Esophagus squamous epithelium (tissue), 5 donors: ENCODE measurements around the gene BANP. TPM values are rescaled to one million over a fixed set of nuclear protein-coding genes. Genes with fewer than 3 reads are reported as not detected.
"Not testable (repeated sequence)": the region's sequence is repeated elsewhere in the genome, so short reads cannot be mapped to it uniquely, and the experiment has no call there.

ENCODE experiments used
- DNase-seq: peaks from one replicate; lab custom pipeline; 2025; lab: John Stamatoyannopoulos, UW
- H3K27ac ChIP-seq, 4 donors: fragments of 200-600 bp; sonication (generic); one replicate each; pipeline ENCODE4 v1.5.1; 2016 to 2019; ENCODE audit warnings: mild to moderate bottlenecking in 1 of 4
- H3K27me3 ChIP-seq, 4 donors: fragments of 200-600 bp; sonication (generic); 1 replicate in 3 of 4; 2 replicates in 1 of 4; pipeline versions ENCODE4 v1.5.1 to v1.6.0; 2017 to 2021; ENCODE audit warnings: antibody characterized with exemption in 1 of 4
- H3K36me3 ChIP-seq, 3 donors: fragments of 200-600 bp; sonication (generic); one replicate each; pipeline ENCODE4 v1.5.1; 2016 to 2019
- H3K4me1 ChIP-seq, 3 donors: fragments of 200-600 bp; sonication (generic); one replicate each; pipeline ENCODE4 v1.5.1; 2017 to 2019
- H3K4me3 ChIP-seq, 4 donors: fragments of 200-600 bp; sonication (generic); 1 replicate in 3 of 4; 2 replicates in 1 of 4; pipeline ENCODE4 v1.5.1; 2016 to 2019; ENCODE audit warnings: mild to moderate bottlenecking in 2 of 4, moderate library complexity in 1 of 4
- H3K9me3 ChIP-seq, 3 donors: fragments of 200-600 bp; sonication (generic); one replicate each; pipeline ENCODE4 v1.5.1; 2016 to 2019
- CTCF ChIP-seq, 6 experiments: fragments of 450-650 bp in 4 of 6; fragments of 200-600 bp in 2 of 6; sonication (generic) in 2 of 6; IDR thresholded peaks; one replicate each; pipeline ENCODE4 v1.5.1; 2016 to 2019; ENCODE audit warnings: antibody characterized with exemption in 6 of 6, mild to moderate bottlenecking in 4 of 6, moderate library complexity in 4 of 6
- POLR2A ChIP-seq, 4 donors: fragments of 450-650 bp; IDR thresholded peaks; one replicate each; pipeline ENCODE4 v1.6.1; 2017; ENCODE audit warnings: antibody characterized with exemption in 4 of 4, mild to moderate bottlenecking in 4 of 4, moderate library complexity in 3 of 4
- WGBS, 2 donors: methylation state at CpG; one replicate each; pipeline ENCODE4 v1.1.5; 2018; 5-methylcytosine and 5-hydroxymethylcytosine counted together
- intact Hi-C: fragments of 100-400 bp; cut with DNase I; formaldehyde crosslinking; loops from one replicate; pipeline ENCODE4 v1.15.0; 2022
- total RNA-seq, 4 donors: library from RNA; depleted of rRNA; stranded (reverse); fragments of >200 nt; gene quantifications; one replicate each; pipeline ENCODE4 v1.1.0, GENCODE V29; 2016
- donor health status: DM: yes; HTN: yes; CAD: no.

The BANP gene
- total RNA-seq, 4 donors from 2014 or later, result 13.8 to 19.9 (median 14.1) TPM

- no peak overlapping the region for H3K27ac ChIP-seq
- peaks cover 0 to 39% (median 0%) of the 10 kb centered on the region in 4 donors for H3K27me3 ChIP-seq
- H3K9me3 ChIP-seq, result no peaks in the 10 kb centered on the region
- TF ChIP-seq CTCF (IDR thresholded peaks at IDR 0.05), result no peak
- TF ChIP-seq POLR2A (IDR thresholded peaks at IDR 0.05), result no peak
- H3K4me3 ChIP-seq, result no peak overlapping the region
- DNase-seq, result no peak
- intact Hi-C loops, result no loop called here
- WGBS, 2 donors, result 77 to 79% methylated on average over 19 to 26 of the region's 44 CpGs
- peaks cover 0 to 20% (median 7%) of the 10 kb centered on the region in 3 donors for H3K4me1 ChIP-seq
- H3K36me3 ChIP-seq, result no peaks in the 10 kb centered on the region
Observed at GRCh38 chr16:87926246-87927194, 24.7 kb upstream of the BANP start.

- 33 to 41% methylated on average over 1 to 2 of the region's 4 CpGs for WGBS, 2 donors
- Histone ChIP-seq H3K36me3 (no peaks in the 10 kb centered on the region), H3K27me3 (peaks cover 0 to 45% (median 0%) of the 10 kb centered on the region in 4 donors), H3K4me3 (no peak overlapping the region), H3K27ac (no peak overlapping the region), H3K9me3 (no peaks in the 10 kb centered on the region), H3K4me1 (peaks cover 0 to 20% (median 7%) of the 10 kb centered on the region in 3 donors)
- TF ChIP-seq POLR2A (IDR thresholded peaks at IDR 0.05) (no peak), CTCF (IDR thresholded peaks at IDR 0.05) (no peak)
- intact Hi-C loops, result no loop called here
- DNase-seq, result no peak
Observed at GRCh38 chr16:87927195-87927562, 24.1 kb upstream of the BANP start.

- WGBS, 2 donors, result 59 to 62% methylated on average over 5 to 7 of the region's 7 CpGs
- intact Hi-C loops, result no loop called here
- H3K4me1 ChIP-seq, result peaks cover 0 to 9% (median 0%) of the 10 kb centered on the region in 3 donors
- peaks cover 0 to 53% (median 0%) of the 10 kb centered on the region in 4 donors for H3K27me3 ChIP-seq
- H3K9me3 ChIP-seq, result no peaks in the 10 kb centered on the region
- no peak for TF ChIP-seq CTCF (IDR thresholded peaks at IDR 0.05)
- no peak for TF ChIP-seq POLR2A (IDR thresholded peaks at IDR 0.05)
- no peak overlapping the region for H3K27ac ChIP-seq
- H3K36me3 ChIP-seq, result no peaks in the 10 kb centered on the region
- no peak for DNase-seq
- H3K4me3 ChIP-seq, result no peak overlapping the region
Observed at GRCh38 chr16:87929986-87930385, 21.2 kb upstream of the BANP start.

- H3K4me3 ChIP-seq, result no peak overlapping the region
- TF ChIP-seq CTCF (IDR thresholded peaks at IDR 0.05), result no peak
- TF ChIP-seq POLR2A (IDR thresholded peaks at IDR 0.05), result no peak
- peaks cover 0 to 50% (median 0%) of the 10 kb centered on the region in 4 donors for H3K27me3 ChIP-seq
- peaks cover 0 to 4% (median 0%) of the 10 kb centered on the region in 3 donors for H3K4me1 ChIP-seq
- no peak for DNase-seq
- no peak overlapping the region for H3K27ac ChIP-seq
- 45 to 50% methylated on average over 2 to 6 of the region's 11 CpGs for WGBS, 2 donors
- no peaks in the 10 kb centered on the region for H3K9me3 ChIP-seq
- intact Hi-C loops, result no loop called here
- H3K36me3 ChIP-seq, result no peaks in the 10 kb centered on the region
Observed at GRCh38 chr16:87930456-87930855, 20.8 kb upstream of the BANP start.

- WGBS, 2 donors, result 83 to 88% methylated on average over 8 to 17 of the region's 17 CpGs
Observed at GRCh38 chr16:87931504-87931903, 19.7 kb upstream of the BANP start.

GRCh38 chr16:87932475-87933139 lies 18.6 kb upstream of the BANP start:
- 75 to 80% methylated on average over 9 to 13 of the region's 17 CpGs for WGBS, 2 donors
- intact Hi-C loops, H3K36me3 ChIP-seq, DNase-seq, H3K4me3 ChIP-seq, H3K27ac ChIP-seq, H3K9me3 ChIP-seq, H3K4me1 ChIP-seq: not testable (repeated sequence)
- H3K27me3 ChIP-seq, result peaks cover 0 to 31% (median 0%) of the 10 kb centered on the region in 4 donors

More at GRCh38 chr16:87931504-87931903, 19.7 kb upstream of the BANP start:
- DNase-seq, result no peak
- Histone ChIP-seq H3K4me3 (no peak overlapping the region), H3K36me3 (no peaks in the 10 kb centered on the region), H3K27ac (no peak overlapping the region), H3K4me1 (no peaks in the 10 kb centered on the region), H3K27me3 (peaks cover 0 to 40% (median 0%) of the 10 kb centered on the region in 4 donors), H3K9me3 (no peaks in the 10 kb centered on the region)
- intact Hi-C loops, result no loop called here
- no peak for TF ChIP-seq POLR2A (IDR thresholded peaks at IDR 0.05)
- no peak for TF ChIP-seq CTCF (IDR thresholded peaks at IDR 0.05)
